Breast epithelium (tissue), 3 donors: ENCODE data around the gene WDR90.
A peak's percentile ranks its signal among the peaks of the same experiment; 100 is the strongest.

Source experiments
- POLR2A ChIP-seq: fragments of 450-650 bp; IDR thresholded peaks from one replicate; pipeline ENCODE4 v1.6.1; 2016; ENCODE audit warnings: antibody characterized with exemption, mild to moderate bottlenecking, moderate library complexity
- POLR2AphosphoS5 ChIP-seq, 3 donors: sonication (generic); formaldehyde crosslinking; IDR thresholded peaks; one replicate each; pipeline ENCODE4 v1.6.1; 2017; ENCODE audit warnings: antibody characterized with exemption in 3 of 3
- TF ChIP-seq, protein P1 (sequence below), 3 donors: fragments of 450-650 bp; IDR thresholded peaks; one replicate each; pipeline ENCODE4 v1.5.1; 2016 to 2017; ENCODE audit warnings: antibody characterized with exemption in 3 of 3, mild to moderate bottlenecking in 3 of 3, moderate library complexity in 3 of 3

DNA sequence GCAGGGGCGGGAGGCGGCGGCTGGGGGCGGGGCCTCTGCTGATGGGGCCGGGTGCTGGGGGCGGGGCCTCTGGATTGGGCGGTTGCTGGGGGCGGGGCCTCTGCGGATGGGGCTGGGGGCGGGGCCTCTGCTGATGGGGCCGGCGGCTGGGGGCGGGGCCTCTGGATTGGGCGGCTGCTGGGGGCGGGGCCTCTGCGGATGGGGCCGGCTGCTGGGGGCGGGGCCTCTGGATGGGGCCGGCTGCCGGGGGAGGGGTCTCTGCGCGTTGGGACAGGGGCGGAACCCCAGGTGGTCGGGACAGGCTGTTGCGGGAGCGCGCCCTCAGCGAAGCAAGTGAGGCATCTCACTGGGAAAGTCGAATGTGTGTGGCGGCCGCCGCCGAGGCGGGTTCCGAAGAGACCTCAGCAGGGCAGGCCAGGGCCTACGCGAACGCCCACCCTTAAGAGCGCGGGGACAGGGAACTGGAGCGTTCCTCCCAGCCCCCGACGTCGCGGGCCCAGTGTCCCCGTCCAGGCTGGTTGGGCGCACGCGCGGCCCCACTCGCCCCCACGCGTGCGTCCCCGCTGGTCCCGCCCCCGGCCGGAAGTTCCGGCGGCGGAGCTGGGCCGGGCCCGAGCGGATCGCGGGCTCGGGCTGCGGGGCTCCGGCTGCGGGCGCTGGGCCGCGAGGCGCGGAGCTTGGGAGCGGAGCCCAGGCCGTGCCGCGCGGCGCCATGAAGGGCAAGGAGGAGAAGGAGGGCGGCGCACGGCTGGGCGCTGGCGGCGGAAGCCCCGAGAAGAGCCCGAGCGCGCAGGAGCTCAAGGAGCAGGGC, 30.9 kb downstream of the WDR90 start, which contains the start of gene STUB1:
- TF ChIP-seq, protein P1, sequence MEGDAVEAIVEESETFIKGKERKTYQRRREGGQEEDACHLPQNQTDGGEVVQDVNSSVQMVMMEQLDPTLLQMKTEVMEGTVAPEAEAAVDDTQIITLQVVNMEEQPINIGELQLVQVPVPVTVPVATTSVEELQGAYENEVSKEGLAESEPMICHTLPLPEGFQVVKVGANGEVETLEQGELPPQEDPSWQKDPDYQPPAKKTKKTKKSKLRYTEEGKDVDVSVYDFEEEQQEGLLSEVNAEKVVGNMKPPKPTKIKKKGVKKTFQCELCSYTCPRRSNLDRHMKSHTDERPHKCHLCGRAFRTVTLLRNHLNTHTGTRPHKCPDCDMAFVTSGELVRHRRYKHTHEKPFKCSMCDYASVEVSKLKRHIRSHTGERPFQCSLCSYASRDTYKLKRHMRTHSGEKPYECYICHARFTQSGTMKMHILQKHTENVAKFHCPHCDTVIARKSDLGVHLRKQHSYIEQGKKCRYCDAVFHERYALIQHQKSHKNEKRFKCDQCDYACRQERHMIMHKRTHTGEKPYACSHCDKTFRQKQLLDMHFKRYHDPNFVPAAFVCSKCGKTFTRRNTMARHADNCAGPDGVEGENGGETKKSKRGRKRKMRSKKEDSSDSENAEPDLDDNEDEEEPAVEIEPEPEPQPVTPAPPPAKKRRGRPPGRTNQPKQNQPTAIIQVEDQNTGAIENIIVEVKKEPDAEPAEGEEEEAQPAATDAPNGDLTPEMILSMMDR (IDR thresholded peaks at IDR 0.05), result no peak
- TF ChIP-seq POLR2AphosphoS5 (IDR thresholded peaks at IDR 0.05), result peak in 2 of 3 donors; percentile 50 to 54
- no peak for TF ChIP-seq POLR2A
